Activated CD4-positive, alpha-beta T cell treated with anti-CD3 and anti-CD28 coated beads, Interleukin-2, amount 10 ng/mL, durations not matched to agents 7 days and 5 days (primary cell): ENCODE results near the gene TRIM3. TPM values are rescaled to one million over a fixed set of nuclear protein-coding genes. Genes with fewer than 3 reads are reported as not detected.

Experiments
- CTCF ChIA-PET: fragments of 350-600 bp; sonication (Branson Sonifier 250); formaldehyde crosslinking; loops from one replicate; lab custom pipeline; 2021; ENCODE audit warnings: antibody characterized with exemption; lab: Charles Lee
- POLR2A ChIA-PET: fragments of 350-600 bp; sonication (Branson Sonifier 250); formaldehyde crosslinking; loops from one replicate; lab custom pipeline; 2021; ENCODE audit warnings: antibody characterized with exemption; lab: Charles Lee
- DNase-seq: peaks from one replicate; pipeline ENCODE4 v3.0.0-alpha.2; 2020
- H3K27ac Mint-ChIP-seq: one replicate; pipeline ENCODE4 v1.8.0; 2021; ENCODE audit warnings: mild to moderate bottlenecking, moderate library complexity, mixed read lengths
- H3K27me3 Mint-ChIP-seq: one replicate; pipeline ENCODE4 v1.8.0; 2021; ENCODE audit warnings: mixed read lengths
- H3K36me3 Mint-ChIP-seq: one replicate; pipeline ENCODE4 v1.8.0; 2021; ENCODE audit warnings: low read depth, mixed read lengths
- H3K4me1 Mint-ChIP-seq: one replicate; pipeline ENCODE4 v1.8.0; 2021; ENCODE audit warnings: mixed read lengths
- H3K4me3 Mint-ChIP-seq: one replicate; pipeline ENCODE4 v1.8.0; 2021; ENCODE audit warnings: mild to moderate bottlenecking, moderate library complexity, mixed read lengths
- H3K9me3 Mint-ChIP-seq: one replicate; pipeline ENCODE4 v1.8.0; 2021; ENCODE audit warnings: mixed read lengths
- total RNA-seq, 2 experiments: library from RNA; stranded (reverse); gene quantifications; one replicate each; pipeline ENCODE4 v1.2.3, GENCODE V29; 2021

The TRIM3 gene
- total RNA-seq, 2 experiments from 2014 or later = 6.8 to 8.4 TPM

- H3K4me3 Mint-ChIP-seq = no peak overlapping the region
- H3K4me1 Mint-ChIP-seq = no peaks in the 10 kb centered on the region
- no peak for DNase-seq
- no peak overlapping the region for H3K27ac Mint-ChIP-seq
- H3K9me3 Mint-ChIP-seq = no peaks in the 10 kb centered on the region
- no peaks in the 10 kb centered on the region for H3K27me3 Mint-ChIP-seq
- POLR2A ChIA-PET = no interaction called here
- no peaks in the 10 kb centered on the region for H3K36me3 Mint-ChIP-seq
- CTCF ChIA-PET = interaction anchor here (1.0 to 5.4 kb wide), 6 partner anchors 9 to 145 kb away, joined by 3 to 35 read pairs (median 5); no protein-coding TSS in a partner anchor
These were observed 20.6 kb downstream of the TRIM3 start for GRCh38 chr11:6453152-6453551.

GRCh38 chr11:6452219-6452618 is 21.5 kb downstream of the TRIM3 start:
- no peaks in the 10 kb centered on the region for H3K4me1 Mint-ChIP-seq
- no peaks in the 10 kb centered on the region for H3K36me3 Mint-ChIP-seq
- ChIA-PET POLR2A (no interaction called here), CTCF (interaction anchor here (1.2 to 5.4 kb wide), 3 partner anchors 9 to 73 kb away, joined by 4 to 35 read pairs (median 5); no protein-coding TSS in a partner anchor)
- no peaks in the 10 kb centered on the region for H3K9me3 Mint-ChIP-seq
- DNase-seq = no peak
- H3K27me3 Mint-ChIP-seq = no peaks in the 10 kb centered on the region
- H3K27ac Mint-ChIP-seq = no peak overlapping the region
- H3K4me3 Mint-ChIP-seq = no peak overlapping the region

GRCh38 chr11:6448574-6448973 is 25.2 kb downstream of the TRIM3 start:
- H3K36me3 Mint-ChIP-seq = no peaks in the 10 kb centered on the region
- no peaks in the 10 kb centered on the region for H3K4me1 Mint-ChIP-seq
- peaks cover 2% of the 10 kb centered on the region for H3K27me3 Mint-ChIP-seq
- no peak overlapping the region for H3K4me3 Mint-ChIP-seq
- ChIA-PET POLR2A (no interaction called here), CTCF (interaction anchor here (0.6 to 3.1 kb wide), 2 partner anchors 11 to 69 kb away, joined by 3 to 13 read pairs; no protein-coding TSS in a partner anchor)
- no peak overlapping the region for H3K27ac Mint-ChIP-seq
- no peak for DNase-seq
- no peaks in the 10 kb centered on the region for H3K9me3 Mint-ChIP-seq

GRCh38 chr11:6443269-6444003 is 30.3 kb downstream of the TRIM3 start:
- ChIA-PET CTCF (interaction anchor here (0.5 to 4.3 kb wide), 30 partner anchors 8 to 192 kb away, joined by 3 to 72 read pairs (median 5); partner anchors contain the start of gene SMPD1), POLR2A (interaction anchor here (0.6 to 1.8 kb wide), 2 partner anchors 25 to 64 kb away, joined by 3 to 17 read pairs; partner anchors contain the start of gene APBB1)
- no peaks in the 10 kb centered on the region for H3K9me3 Mint-ChIP-seq
- no peak overlapping the region for H3K4me3 Mint-ChIP-seq
- no peaks in the 10 kb centered on the region for H3K4me1 Mint-ChIP-seq
- H3K27me3 Mint-ChIP-seq = peaks cover 2% of the 10 kb centered on the region
- H3K36me3 Mint-ChIP-seq = no peaks in the 10 kb centered on the region
- H3K27ac Mint-ChIP-seq = no peak overlapping the region
- peak; percentile 64 for DNase-seq

- Mint-ChIP-seq H3K27me3 (peaks cover 2% of the 10 kb centered on the region), H3K9me3 (no peaks in the 10 kb centered on the region), H3K4me1 (no peaks in the 10 kb centered on the region), H3K36me3 (no peaks in the 10 kb centered on the region), H3K27ac (no peak overlapping the region), H3K4me3 (no peak overlapping the region)
- CTCF ChIA-PET = interaction anchor here (1.4 to 4.3 kb wide), 5 partner anchors 10 to 65 kb away, joined by 7 to 72 read pairs (median 17); no protein-coding TSS in a partner anchor
- POLR2A ChIA-PET = interaction anchor here (1.1 kb wide), 1 partner anchor 63 kb away, joined by 7 read pairs; no protein-coding TSS in a partner anchor
- no peak for DNase-seq
These were observed 31.3 kb downstream of the TRIM3 start for GRCh38 chr11:6442441-6442840.

GRCh38 chr11:6440906-6441358 is 32.8 kb downstream of the TRIM3 start, which contains the start of gene HPX:
HPX (minus strand) TSS chr11:6440987; CDS start chr11:6440963, 24 bp downstream.
- H3K36me3 Mint-ChIP-seq = no peaks in the 10 kb centered on the region
- no peaks in the 10 kb centered on the region for H3K9me3 Mint-ChIP-seq
- ChIA-PET CTCF (interaction anchor here (0.9 to 2.6 kb wide), 6 partner anchors 9 to 78 kb away, joined by 3 to 17 read pairs (median 4); no protein-coding TSS in a partner anchor), POLR2A (no interaction called here)
- H3K27me3 Mint-ChIP-seq = peaks cover 2% of the 10 kb centered on the region
- no peak within 1 kb of the TSS for H3K4me3 Mint-ChIP-seq
- peaks cover 3% of the 10 kb centered on the region for H3K4me1 Mint-ChIP-seq
- no peak within 1 kb of the TSS for H3K27ac Mint-ChIP-seq
- DNase-seq = no peak

- H3K27me3 Mint-ChIP-seq = no peaks in the 10 kb centered on the region
- CTCF ChIA-PET = interaction anchor here (0.5 to 5.8 kb wide), 10 partner anchors 9 to 238 kb away, joined by 3 to 30 read pairs (median 4); partner anchors contain the start of genes ARFIP2, SMPD1 and TIMM10B
- peaks cover 6% of the 10 kb centered on the region for H3K4me1 Mint-ChIP-seq
- no peak overlapping the region for H3K27ac Mint-ChIP-seq
- H3K36me3 Mint-ChIP-seq = no peaks in the 10 kb centered on the region
- H3K4me3 Mint-ChIP-seq = no peak overlapping the region
- peak; percentile 31 for DNase-seq
- POLR2A ChIA-PET = no interaction called here
- H3K9me3 Mint-ChIP-seq = no peaks in the 10 kb centered on the region
These were observed 34.7 kb downstream of the TRIM3 start for GRCh38 chr11:6438979-6439571.

GRCh38 chr11:6437993-6438392 is 35.7 kb downstream of the TRIM3 start:
- Mint-ChIP-seq H3K36me3 (no peaks in the 10 kb centered on the region), H3K4me1 (peaks cover 6% of the 10 kb centered on the region), H3K27ac (no peak overlapping the region), H3K27me3 (no peaks in the 10 kb centered on the region), H3K9me3 (no peaks in the 10 kb centered on the region), H3K4me3 (no peak overlapping the region)
- CTCF ChIA-PET = interaction anchor here (0.7 to 5.8 kb wide), 10 partner anchors 9 to 230 kb away, joined by 3 to 30 read pairs (median 4); partner anchors contain the start of genes ARFIP2, SMPD1 and TIMM10B
- DNase-seq = peak; percentile 29
- POLR2A ChIA-PET = no interaction called here

- H3K27me3 Mint-ChIP-seq = no peaks in the 10 kb centered on the region
- H3K36me3 Mint-ChIP-seq = no peaks in the 10 kb centered on the region
- no peak overlapping the region for H3K4me3 Mint-ChIP-seq
- no peak for DNase-seq
- H3K9me3 Mint-ChIP-seq = no peaks in the 10 kb centered on the region
- CTCF ChIA-PET = interaction anchor here (0.7 to 5.8 kb wide), 10 partner anchors 9 to 230 kb away, joined by 3 to 30 read pairs (median 4); partner anchors contain the start of gene SMPD1
- H3K4me1 Mint-ChIP-seq = peaks cover 6% of the 10 kb centered on the region
- no peak overlapping the region for H3K27ac Mint-ChIP-seq
- POLR2A ChIA-PET = no interaction called here
These were observed 36.3 kb downstream of the TRIM3 start for GRCh38 chr11:6437423-6437822.

- H3K27ac Mint-ChIP-seq = no peak overlapping the region
- ChIA-PET CTCF (interaction anchor here (5.8 kb wide), 1 partner anchor 55 kb away, joined by 30 read pairs; no protein-coding TSS in a partner anchor), POLR2A (no interaction called here)
- H3K4me1 Mint-ChIP-seq = peaks cover 6% of the 10 kb centered on the region
- no peak overlapping the region for H3K4me3 Mint-ChIP-seq
- H3K9me3 Mint-ChIP-seq = no peaks in the 10 kb centered on the region
- H3K36me3 Mint-ChIP-seq = no peaks in the 10 kb centered on the region
- DNase-seq = no peak
- peaks cover 1% of the 10 kb centered on the region for H3K27me3 Mint-ChIP-seq
These were observed 39.6 kb downstream of the TRIM3 start for GRCh38 chr11:6433998-6434660.

- H3K4me3 Mint-ChIP-seq = no peak overlapping the region
- H3K4me1 Mint-ChIP-seq = peaks cover 6% of the 10 kb centered on the region
- no peak for DNase-seq
- H3K36me3 Mint-ChIP-seq = no peaks in the 10 kb centered on the region
- no peaks in the 10 kb centered on the region for H3K9me3 Mint-ChIP-seq
- POLR2A ChIA-PET = no interaction called here
- H3K27me3 Mint-ChIP-seq = peaks cover 4% of the 10 kb centered on the region
- CTCF ChIA-PET = interaction anchor here (3.1 kb wide), 1 partner anchor 13 kb away, joined by 16 read pairs; no protein-coding TSS in a partner anchor
- H3K27ac Mint-ChIP-seq = no peak overlapping the region
These were observed 41.9 kb downstream of the TRIM3 start for GRCh38 chr11:6431861-6432260.

- POLR2A ChIA-PET = no interaction called here
These were observed 46.2 kb downstream of the TRIM3 start for GRCh38 chr11:6427516-6427915.

More at GRCh38 chr11:6427516-6427915, 46.2 kb downstream of the TRIM3 start:
- H3K9me3 Mint-ChIP-seq = no peaks in the 10 kb centered on the region
- peaks cover 37% of the 10 kb centered on the region for H3K27me3 Mint-ChIP-seq
- no peak overlapping the region for H3K27ac Mint-ChIP-seq
- CTCF ChIA-PET = interaction anchor here (0.8 to 1.8 kb wide), 5 partner anchors 10 to 49 kb away, joined by 3 to 7 read pairs (median 4); no protein-coding TSS in a partner anchor
- no peak for DNase-seq
- no peaks in the 10 kb centered on the region for H3K36me3 Mint-ChIP-seq
- H3K4me3 Mint-ChIP-seq = no peak overlapping the region
- H3K4me1 Mint-ChIP-seq = no peaks in the 10 kb centered on the region
